Neural cell (in vitro differentiated cells): Measurements from ENCODE around the gene C19orf85. TPM values are rescaled to one million over a fixed set of nuclear protein-coding genes. Genes with fewer than 3 reads are reported as not detected.

Experiments used
- H2AFZ ChIP-seq: fragments of 200-600, 300-800 bp; sonication (generic), shearing (Covaris generic); 2 replicates; pipeline ENCODE4 v1.6.0; 2014; ENCODE audit warnings: low read depth, mild to moderate bottlenecking, antibody characterized with exemption, low read length, moderate library complexity
- H3F3A ChIP-seq: fragments of 200-600 bp; shearing (Covaris generic); 2 replicates; pipeline ENCODE4 v1.6.1; 2016; ENCODE audit warnings: mild to moderate bottlenecking, moderate library complexity, mixed read lengths, antibody characterized with exemption, low read length; ENCODE audit not compliant: insufficient read depth, poor library complexity, severe bottlenecking
- H3K27ac ChIP-seq: fragments of 200-600, 300-800 bp; sonication (generic), shearing (Covaris generic); 2 replicates; pipeline ENCODE4 v1.5.1; 2014; ENCODE audit warnings: mild to moderate bottlenecking, low read length, moderate library complexity
- H3K27me3 ChIP-seq: fragments of 300-800, 200-600 bp; sonication (generic), shearing (Covaris generic); 2 replicates; pipeline ENCODE4 v1.6.0; 2014; ENCODE audit warnings: mild to moderate bottlenecking, low read depth, low read length, moderate library complexity; ENCODE audit not compliant: insufficient read depth
- H3K36me3 ChIP-seq: fragments of 300-800, 200-600 bp; sonication (generic), shearing (Covaris generic); 2 replicates; pipeline ENCODE4 v1.5.1; 2014; ENCODE audit warnings: mild to moderate bottlenecking, antibody characterized with exemption, low read length, moderate library complexity; ENCODE audit not compliant: insufficient read depth
- H3K4me2 ChIP-seq: fragments of 300-800, 200-600 bp; sonication (generic), shearing (Covaris generic); 2 replicates; pipeline ENCODE4 v1.6.0; 2014; ENCODE audit warnings: mild to moderate bottlenecking, low read length
- H3K4me3 ChIP-seq: fragments of 300-800, 200-600 bp; sonication (generic), shearing (Covaris generic); 2 replicates; pipeline ENCODE4 v1.5.1; 2014; ENCODE audit warnings: mild to moderate bottlenecking, low read length, moderate library complexity
- H3K79me2 ChIP-seq: fragments of 200-600 bp; shearing (Covaris generic); replicated peaks from 2 replicates; pipeline ENCODE4 v1.6.0; 2014; ENCODE audit warnings: mild to moderate bottlenecking, low read length, moderate library complexity; ENCODE audit not compliant: insufficient read depth
- H3K9ac ChIP-seq: fragments of 300-800, 200-600 bp; sonication (generic), shearing (Covaris generic); 2 replicates; pipeline ENCODE4 v1.6.1; 2016; ENCODE audit warnings: mild to moderate bottlenecking, low read length, mixed read lengths
- H3K9me2 ChIP-seq: fragments of 200-600 bp; shearing (Covaris generic); 2 replicates; pipeline ENCODE4 v1.6.1; 2016; ENCODE audit warnings: mild to moderate bottlenecking, low read length, mixed read lengths; ENCODE audit not compliant: insufficient read depth
- H3K9me3 ChIP-seq: fragments of 200-600, 300-800 bp; sonication (generic), shearing (Covaris generic); 2 replicates; pipeline ENCODE4 v1.6.1; 2016; ENCODE audit warnings: mild to moderate bottlenecking, mixed run types, low read length, moderate library complexity, mixed read lengths
- H4K20me1 ChIP-seq: fragments of 200-600 bp; shearing (Covaris generic); 2 replicates; pipeline ENCODE4 v1.6.1; 2016; ENCODE audit warnings: mild to moderate bottlenecking, mixed run types; ENCODE audit not compliant: insufficient read depth
- CTCF ChIP-seq: fragments of 450-650 bp; IDR thresholded peaks from 2 replicates; pipeline ENCODE4 v1.5.1; 2014; ENCODE audit warnings: antibody characterized with exemption, mild to moderate bottlenecking, moderate library complexity; ENCODE audit not compliant: poor library complexity, severe bottlenecking
- EP300 ChIP-seq: fragments of 450-650 bp; conservative IDR thresholded peaks from 2 replicates; pipeline ENCODE4 v1.6.1; 2014; ENCODE audit warnings: antibody characterized with exemption, mild to moderate bottlenecking, moderate library complexity; ENCODE audit not compliant: poor library complexity, severe bottlenecking
- EZH2 ChIP-seq: fragments of 200-600, 300-800 bp; shearing (Covaris generic), sonication (generic); IDR thresholded peaks from 2 replicates; pipeline ENCODE4 v1.6.1; 2014; ENCODE audit warnings: antibody characterized with exemption, low read length, borderline replicate concordance, mild to moderate bottlenecking; ENCODE audit not compliant: insufficient read depth, poor library complexity, severe bottlenecking
- MXI1 ChIP-seq: fragments of 450-650 bp; conservative IDR thresholded peaks from 2 replicates; pipeline ENCODE4 v1.6.1; 2014; ENCODE audit warnings: antibody characterized with exemption, mild to moderate bottlenecking; ENCODE audit not compliant: poor library complexity, severe bottlenecking
- POLR2AphosphoS5 ChIP-seq: IDR thresholded peaks from 2 replicates; pipeline ENCODE4 v1.6.1; 2012
- RAD21 ChIP-seq: fragments of 450-650 bp; conservative IDR thresholded peaks from 2 replicates; pipeline ENCODE4 v1.6.1; 2014; ENCODE audit warnings: antibody characterized with exemption, mild to moderate bottlenecking, moderate library complexity
- REST ChIP-seq: IDR thresholded peaks from 2 replicates; pipeline ENCODE4 v1.6.1; 2012; ENCODE audit warnings: borderline replicate concordance
- SMC3 ChIP-seq: fragments of 450-650 bp; conservative IDR thresholded peaks from 2 replicates; pipeline ENCODE4 v1.6.1; 2014; ENCODE audit warnings: antibody characterized with exemption, mild to moderate bottlenecking, moderate library complexity; ENCODE audit not compliant: poor library complexity
- TAF1 ChIP-seq: IDR thresholded peaks from 2 replicates; pipeline ENCODE4 v1.6.1; 2012; ENCODE audit warnings: low read depth
- polyA plus RNA-seq: library from polyadenylated mRNA; depleted of rRNA; stranded (reverse); fragments of >200 nt; gene quantifications from 2 replicates; pipeline ENCODE4 v1.2.3, GENCODE V29; 2014

The C19orf85 gene
- polyA plus RNA-seq, 1 donor from 2014 or later, result 0.19 TPM

GRCh38 chr19:55481794-55482155, 17.2 kb upstream of the C19orf85 start:
- H3K27me3 ChIP-seq, result no peaks in the 10 kb centered on the region
- no peak overlapping the region for H3K27ac ChIP-seq
- peaks cover 22% of the 10 kb centered on the region for H3K79me2 ChIP-seq
- H2AFZ ChIP-seq, result no peak overlapping the region
- no peaks in the 10 kb centered on the region for H3K9me3 ChIP-seq
- no peaks in the 10 kb centered on the region for H3F3A ChIP-seq
- H4K20me1 ChIP-seq, result no peaks in the 10 kb centered on the region
- H3K4me2 ChIP-seq, result no peak overlapping the region
- no peaks in the 10 kb centered on the region for H3K9me2 ChIP-seq
- H3K9ac ChIP-seq, result no peak overlapping the region
- no peak overlapping the region for H3K4me3 ChIP-seq
- H3K36me3 ChIP-seq, result no peaks in the 10 kb centered on the region
- TF ChIP-seq POLR2AphosphoS5 (no peak), REST (no peak), RAD21 (no peak), TAF1 (no peak), MXI1 (no peak), SMC3 (no peak), CTCF (no peak), EP300 (no peak), EZH2 (no peak)

GRCh38 chr19:55481148-55481793, 16.7 kb upstream of the C19orf85 start:
- Histone ChIP-seq H3K4me3 (no peak overlapping the region), H2AFZ (no peak overlapping the region), H3K79me2 (peaks cover 22% of the 10 kb centered on the region), H3K9me3 (no peaks in the 10 kb centered on the region), H3K36me3 (no peaks in the 10 kb centered on the region), H3F3A (no peaks in the 10 kb centered on the region), H3K27ac (no peak overlapping the region), H3K9ac (no peak overlapping the region), H3K27me3 (no peaks in the 10 kb centered on the region), H3K9me2 (no peaks in the 10 kb centered on the region), H3K4me2 (no peak overlapping the region), H4K20me1 (no peaks in the 10 kb centered on the region)
- TF ChIP-seq EZH2, result no peak
- TF ChIP-seq POLR2AphosphoS5, result no peak
- TF ChIP-seq REST, result no peak
- TF ChIP-seq RAD21, result no peak
- TF ChIP-seq EP300, result no peak
- TF ChIP-seq MXI1, result no peak
- no peak for TF ChIP-seq TAF1
- no peak for TF ChIP-seq CTCF
- no peak for TF ChIP-seq SMC3
